Lung (tissue), 12 donors: Measurements from ENCODE around the gene GLB1L2. TPM values are rescaled to one million over a fixed set of nuclear protein-coding genes. Genes with fewer than 3 reads are reported as not detected.

ENCODE experiments used
- ATAC-seq: fragments of 200-7000 bp; cut with Tn5 transposase; one replicate; pipeline ENCODE4 v1.9.1; 2020; ENCODE audit warnings: moderate number of reproducible peaks; ENCODE audit not compliant: insufficient read depth, low FRiP score
- DNase-seq, 3 donors: peaks; one replicate each; pipeline ENCODE4 v3.0.0-alpha.2; 2013 to 2017
- H3K27ac ChIP-seq, 2 donors: one replicate each; pipeline ENCODE4 v1.5.1; 2013; ENCODE audit warnings: mild to moderate bottlenecking in 2 of 2, moderate library complexity in 2 of 2, control low read depth in 1 of 2, inconsistent platforms in 1 of 2, low read depth in 1 of 2, low read length in 1 of 2
- H3K27me3 ChIP-seq, 3 donors: one replicate each; pipeline ENCODE4 v1.5.1; 2013; ENCODE audit warnings: low read length in 2 of 3; ENCODE audit not compliant: control insufficient read depth in 3 of 3, insufficient read depth in 3 of 3
- H3K36me3 ChIP-seq, 4 donors: one replicate each; pipeline ENCODE4 v1.5.1; 2013; ENCODE audit warnings: low read length in 4 of 4, mild to moderate bottlenecking in 1 of 4, moderate library complexity in 1 of 4; ENCODE audit not compliant: control insufficient read depth in 4 of 4, insufficient read depth in 4 of 4
- H3K4me1 ChIP-seq, 5 donors: one replicate each; pipeline ENCODE4 v1.5.1; 2013; ENCODE audit warnings: low read length in 5 of 5, mild to moderate bottlenecking in 2 of 5, moderate library complexity in 1 of 5; ENCODE audit not compliant: control insufficient read depth in 5 of 5, insufficient read depth in 5 of 5
- H3K4me3 ChIP-seq: one replicate; pipeline ENCODE4 v1.5.1; 2013; ENCODE audit warnings: mild to moderate bottlenecking, control low read depth, moderate library complexity
- H3K9ac ChIP-seq, 2 donors: one replicate each; pipeline ENCODE4 v1.5.1; 2013; ENCODE audit warnings: low read length in 2 of 2, control low read depth in 1 of 2; ENCODE audit not compliant: insufficient read depth in 1 of 2
- H3K9me3 ChIP-seq, 4 donors: one replicate each; pipeline ENCODE4 v1.5.1; 2013; ENCODE audit warnings: low read length in 3 of 4, mild to moderate bottlenecking in 1 of 4, moderate library complexity in 1 of 4; ENCODE audit not compliant: control insufficient read depth in 4 of 4, insufficient read depth in 3 of 4
- WGBS, 2 donors: extraction: QIAGEN DNeasy Blood & Tissue Kit; methylation state at CpG; one replicate each; pipeline ENCODE4 v1.1.7; 2013; 5-methylcytosine and 5-hydroxymethylcytosine counted together
- polyA plus RNA-seq, 2 donors: library from polyadenylated mRNA; stranded (reverse); fragments of 200-250 nt; gene quantifications; one replicate each; pipeline ENCODE4 v1.2.1, GENCODE V29; 2013
- total RNA-seq, 2 donors: library from RNA; depleted of rRNA in 1 of 2; stranded (reverse); fragments of >200 nt in 1 of 2; gene quantifications; one replicate each; pipeline ENCODE4 v1.2.1, GENCODE V29; 2014 to 2021
- TF ChIP-seq, protein P1 (sequence below): IDR thresholded peaks from 2 replicates; pipeline ENCODE4 v1.5.1; 2012; ENCODE audit warnings: mild to moderate bottlenecking; ENCODE audit errors: control extremely low read depth, extremely low read depth
- donor health status: control.
- donor health status: control.
- donor health status: Bipolar disorder and iron deficiency.
- donor health status: healthy.
- donor health status: DM: yes; HTN: yes; CAD: no.

Gene GLB1L2
- total and polyA plus RNA-seq, 4 donors: 7.1 to 13.6 (median 9.3) TPM

DNA sequence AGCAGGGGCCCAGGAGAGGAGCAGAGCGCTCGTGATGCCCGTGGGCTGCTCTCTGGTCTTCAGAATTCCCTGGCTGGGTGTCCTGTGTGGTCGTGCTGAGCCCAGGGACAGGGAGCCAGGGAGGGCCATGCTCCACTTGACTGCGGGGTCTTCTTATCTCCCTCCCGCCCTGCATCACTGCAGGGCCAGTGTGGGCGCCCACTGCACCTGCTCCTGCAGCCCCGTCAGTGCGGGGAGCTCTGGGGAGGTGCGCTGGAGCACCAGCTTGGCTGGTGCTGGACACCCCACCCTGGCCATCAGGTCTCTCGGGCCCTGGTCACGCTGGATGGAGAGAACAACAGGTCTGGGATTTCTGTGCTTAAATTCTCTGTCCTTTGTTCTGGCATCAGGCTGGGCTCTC, 48.4 kb downstream of the GLB1L2 start:
- Histone ChIP-seq H3K36me3 (no peaks in the 10 kb centered on the region), H3K9ac (no peak overlapping the region), H3K9me3 (peaks cover 0 to 6% (median 0%) of the 10 kb centered on the region in 4 donors), H3K4me3 (no peak overlapping the region), H3K27me3 (no peaks in the 10 kb centered on the region), H3K4me1 (peaks cover 0 to 3% (median 1%) of the 10 kb centered on the region in 5 donors), H3K27ac (no peak overlapping the region)
- WGBS, 2 donors: 84 to 92% methylated on average over 12 of the region's 12 CpGs
- TF ChIP-seq, protein P1, sequence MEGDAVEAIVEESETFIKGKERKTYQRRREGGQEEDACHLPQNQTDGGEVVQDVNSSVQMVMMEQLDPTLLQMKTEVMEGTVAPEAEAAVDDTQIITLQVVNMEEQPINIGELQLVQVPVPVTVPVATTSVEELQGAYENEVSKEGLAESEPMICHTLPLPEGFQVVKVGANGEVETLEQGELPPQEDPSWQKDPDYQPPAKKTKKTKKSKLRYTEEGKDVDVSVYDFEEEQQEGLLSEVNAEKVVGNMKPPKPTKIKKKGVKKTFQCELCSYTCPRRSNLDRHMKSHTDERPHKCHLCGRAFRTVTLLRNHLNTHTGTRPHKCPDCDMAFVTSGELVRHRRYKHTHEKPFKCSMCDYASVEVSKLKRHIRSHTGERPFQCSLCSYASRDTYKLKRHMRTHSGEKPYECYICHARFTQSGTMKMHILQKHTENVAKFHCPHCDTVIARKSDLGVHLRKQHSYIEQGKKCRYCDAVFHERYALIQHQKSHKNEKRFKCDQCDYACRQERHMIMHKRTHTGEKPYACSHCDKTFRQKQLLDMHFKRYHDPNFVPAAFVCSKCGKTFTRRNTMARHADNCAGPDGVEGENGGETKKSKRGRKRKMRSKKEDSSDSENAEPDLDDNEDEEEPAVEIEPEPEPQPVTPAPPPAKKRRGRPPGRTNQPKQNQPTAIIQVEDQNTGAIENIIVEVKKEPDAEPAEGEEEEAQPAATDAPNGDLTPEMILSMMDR: no peak
- ATAC-seq (no peak), DNase-seq (no peak)

GRCh38 chr11:134380785-134381184, 49.0 kb downstream of the GLB1L2 start:
- peaks cover 0 to 6% (median 0%) of the 10 kb centered on the region in 4 donors for H3K9me3 ChIP-seq
- no peaks in the 10 kb centered on the region for H3K36me3 ChIP-seq
- H3K4me1 ChIP-seq: peaks cover 0 to 7% (median 5%) of the 10 kb centered on the region in 5 donors
- TF ChIP-seq, protein P1: no peak
- H3K27ac ChIP-seq: no peak overlapping the region
- no peaks in the 10 kb centered on the region for H3K27me3 ChIP-seq
- 77 to 82% methylated on average over 4 of the region's 4 CpGs for WGBS, 2 donors
- no peak overlapping the region for H3K4me3 ChIP-seq
- no peak for DNase-seq
- no peak for ATAC-seq
- H3K9ac ChIP-seq: no peak overlapping the region

DNA sequence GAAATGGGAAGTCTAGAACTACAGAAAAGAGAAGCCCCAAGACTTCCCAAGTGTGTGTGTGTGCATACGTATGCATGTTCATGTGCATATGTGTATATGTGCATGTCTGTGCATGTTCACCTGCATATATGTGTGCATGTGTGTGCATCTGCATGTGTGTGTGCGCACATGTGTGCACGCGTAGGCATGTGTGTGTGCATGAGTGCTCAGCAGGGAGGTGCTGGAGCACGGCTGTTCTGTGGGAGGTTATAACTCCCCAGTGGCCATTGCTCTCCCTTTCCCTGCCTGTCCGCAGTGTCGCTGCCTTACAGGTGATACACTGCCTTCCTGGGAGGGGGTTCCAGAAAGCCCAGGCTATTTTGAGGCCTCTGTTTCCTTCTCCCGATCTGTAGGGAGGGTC, 50.5 kb downstream of the GLB1L2 start:
- DNase-seq (no peak), ATAC-seq (no peak)
- H3K36me3 ChIP-seq: no peaks in the 10 kb centered on the region
- H3K9ac ChIP-seq: no peak overlapping the region
- peaks cover 0 to 14% (median 5%) of the 10 kb centered on the region in 5 donors for H3K4me1 ChIP-seq
- no peak overlapping the region for H3K4me3 ChIP-seq
- H3K9me3 ChIP-seq: peaks cover 0 to 6% (median 0%) of the 10 kb centered on the region in 4 donors
- TF ChIP-seq, protein P1: no peak
- no peak overlapping the region for H3K27ac ChIP-seq
- 89 to 95% methylated on average over 8 of the region's 8 CpGs for WGBS, 2 donors
- peaks cover 0 to under 1% (median 0%) of the 10 kb centered on the region in 3 donors for H3K27me3 ChIP-seq

- Histone ChIP-seq H3K4me1 (peaks cover 0 to 14% (median 5%) of the 10 kb centered on the region in 5 donors), H3K27ac (no peak overlapping the region), H3K9me3 (peaks cover 0 to 6% (median 0%) of the 10 kb centered on the region in 4 donors), H3K9ac (no peak overlapping the region), H3K27me3 (peaks cover 0 to 3% (median 0%) of the 10 kb centered on the region in 3 donors), H3K4me3 (no peak overlapping the region), H3K36me3 (no peaks in the 10 kb centered on the region)
- no peak for DNase-seq
- 93 to 96% methylated on average over 24 of the region's 24 CpGs for WGBS, 2 donors
- TF ChIP-seq, protein P1: no peak
- no peak for ATAC-seq
These were observed 51.0 kb downstream of the GLB1L2 start for GRCh38 chr11:134382830-134383229.
